DMS153 treated with DMSO at 0.1 percent for 48 hours (cell line): Measurements from ENCODE around the gene IZUMO1.

ENCODE experiments used
- DNase-seq: peaks from one replicate; lab custom pipeline; 2025; ENCODE audit not compliant: unreplicated experiment; lab: John Stamatoyannopoulos, UW

Gene IZUMO1

DNA sequence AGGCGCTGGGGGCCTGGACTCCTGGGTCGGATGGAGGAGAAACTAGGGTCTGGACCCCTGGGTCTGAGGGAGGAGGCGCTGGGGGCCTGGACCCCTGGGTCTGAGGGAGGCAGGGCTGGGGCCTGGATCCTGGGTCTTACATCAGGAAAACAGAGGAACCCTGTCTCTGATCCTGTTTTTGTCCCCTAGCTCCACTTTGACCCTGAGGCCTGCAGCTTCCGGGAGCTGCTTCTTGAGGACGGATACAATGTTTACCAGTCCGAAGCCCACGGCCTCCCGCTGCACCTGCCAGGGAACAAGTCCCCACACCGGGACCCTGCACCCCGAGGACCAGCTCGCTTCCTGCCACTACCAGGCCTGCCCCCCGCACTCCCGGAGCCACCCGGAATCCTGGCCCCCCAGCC is 11.0 kb upstream of the IZUMO1 start:
- no peak for DNase-seq

DNA sequence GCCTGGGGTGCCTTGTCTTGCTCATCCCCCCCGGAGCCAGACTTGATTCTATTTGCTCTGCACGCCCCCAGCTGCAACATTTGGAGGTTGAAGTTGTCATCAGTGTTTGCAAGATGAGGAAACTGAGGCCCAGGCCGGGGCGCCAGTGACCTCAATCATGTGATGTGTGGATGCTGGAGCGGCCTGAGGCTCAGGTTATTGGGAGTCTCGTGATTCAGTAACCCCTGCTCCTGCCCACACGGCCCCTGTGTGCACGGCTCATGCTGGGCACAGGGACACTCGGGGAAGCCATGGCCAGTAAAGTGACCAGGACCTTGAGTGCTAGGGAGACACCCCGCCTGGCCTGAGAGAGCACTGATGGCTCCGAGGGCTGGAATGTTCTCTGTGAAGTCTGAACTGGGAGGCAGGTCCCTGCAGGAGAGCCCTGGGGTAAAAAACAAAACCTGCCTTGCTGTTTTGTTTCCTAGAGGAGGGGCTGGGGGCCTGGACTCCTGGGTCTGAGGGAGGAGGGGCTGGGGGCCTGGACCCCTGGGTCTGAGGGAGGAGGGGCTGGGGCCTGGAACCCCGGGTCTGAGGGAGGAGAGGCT is 10.5 kb upstream of the IZUMO1 start:
- DNase-seq = no peak

DNA sequence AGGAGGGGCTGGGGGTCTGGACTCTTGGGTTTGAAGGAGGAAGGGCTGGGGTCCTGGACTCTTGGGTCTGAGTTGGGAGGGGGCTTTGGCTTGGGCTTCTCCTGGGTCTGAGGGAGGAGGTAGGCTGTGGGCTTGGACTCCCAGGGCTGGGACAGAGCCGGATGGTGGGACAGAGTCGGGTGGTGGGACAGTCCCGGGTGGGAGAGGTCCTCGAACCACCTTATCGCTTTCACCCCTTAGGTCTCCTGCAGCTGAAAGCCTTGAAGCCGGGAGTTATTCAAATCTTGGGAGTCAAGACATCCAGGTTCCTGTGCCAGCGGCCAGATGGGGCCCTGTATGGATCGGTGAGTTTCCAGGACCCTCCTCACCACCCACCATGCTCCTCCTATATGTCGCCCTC is 10.0 kb upstream of the IZUMO1 start:
- no peak for DNase-seq

DNA sequence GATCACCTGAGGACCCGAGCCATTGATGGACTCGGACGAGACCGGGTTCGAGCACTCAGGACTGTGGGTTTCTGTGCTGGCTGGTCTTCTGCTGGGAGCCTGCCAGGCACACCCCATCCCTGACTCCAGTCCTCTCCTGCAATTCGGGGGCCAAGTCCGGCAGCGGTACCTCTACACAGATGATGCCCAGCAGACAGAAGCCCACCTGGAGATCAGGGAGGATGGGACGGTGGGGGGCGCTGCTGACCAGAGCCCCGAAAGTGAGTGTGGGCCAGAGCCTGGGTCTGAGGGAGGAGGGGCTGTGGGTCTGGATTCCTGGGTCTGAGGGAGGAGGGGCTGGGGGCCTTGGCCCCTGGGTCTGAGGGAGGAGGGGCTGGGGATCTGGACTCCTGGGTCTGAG is 9.5 kb upstream of the IZUMO1 start:
- DNase-seq = no peak

DNA sequence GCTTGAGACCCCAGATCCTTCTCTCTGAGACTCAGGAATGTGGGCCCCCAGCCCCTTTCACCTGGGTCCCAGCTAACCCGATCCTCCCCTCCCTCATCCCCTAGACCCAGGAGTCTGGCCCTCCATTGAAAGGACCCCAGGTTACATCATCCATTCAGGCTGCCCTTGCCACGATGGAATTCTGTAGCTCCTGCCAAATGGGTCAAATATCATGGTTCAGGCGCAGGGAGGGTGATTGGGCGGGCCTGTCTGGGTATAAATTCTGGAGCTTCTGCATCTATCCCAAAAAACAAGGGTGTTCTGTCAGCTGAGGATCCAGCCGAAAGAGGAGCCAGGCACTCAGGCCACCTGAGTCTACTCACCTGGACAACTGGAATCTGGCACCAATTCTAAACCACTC is 9.1 kb upstream of the IZUMO1 start:
- no peak for DNase-seq

DNA sequence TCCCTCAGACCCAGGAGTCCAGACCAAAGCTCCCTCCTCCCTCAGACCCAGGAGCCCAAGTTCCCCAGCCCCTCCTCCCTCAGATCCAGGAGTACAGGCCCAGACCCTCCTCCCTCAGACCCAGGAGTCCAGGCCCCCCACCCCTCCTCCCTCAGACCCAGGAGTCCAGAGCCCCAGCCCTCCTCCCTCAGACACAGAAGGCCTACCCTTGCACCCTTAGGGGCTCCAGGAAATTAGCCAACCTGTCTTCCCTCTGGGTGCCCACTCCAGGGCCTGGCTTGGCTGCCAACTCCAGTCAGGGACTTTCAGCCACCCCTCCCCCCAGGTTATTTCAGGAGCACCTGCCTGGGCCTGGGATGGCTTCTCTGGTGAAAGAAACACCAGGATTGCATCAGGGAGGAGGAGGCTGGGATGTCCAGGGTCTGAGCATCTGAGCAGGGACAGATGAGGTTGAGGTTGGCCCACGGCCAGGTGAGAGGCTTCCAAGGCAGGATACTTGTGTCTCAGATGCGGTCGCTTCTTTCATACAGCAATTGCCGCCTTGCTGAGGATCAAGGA is 8.5 kb upstream of the IZUMO1 start, which contains the start of gene FGF21:
Gene FGF21 (plus strand): TSS at position 441 of the 558 bp plus-strand sequence. CDS start 713 bp downstream, outside the sequence.
- DNase-seq = no peak

DNA sequence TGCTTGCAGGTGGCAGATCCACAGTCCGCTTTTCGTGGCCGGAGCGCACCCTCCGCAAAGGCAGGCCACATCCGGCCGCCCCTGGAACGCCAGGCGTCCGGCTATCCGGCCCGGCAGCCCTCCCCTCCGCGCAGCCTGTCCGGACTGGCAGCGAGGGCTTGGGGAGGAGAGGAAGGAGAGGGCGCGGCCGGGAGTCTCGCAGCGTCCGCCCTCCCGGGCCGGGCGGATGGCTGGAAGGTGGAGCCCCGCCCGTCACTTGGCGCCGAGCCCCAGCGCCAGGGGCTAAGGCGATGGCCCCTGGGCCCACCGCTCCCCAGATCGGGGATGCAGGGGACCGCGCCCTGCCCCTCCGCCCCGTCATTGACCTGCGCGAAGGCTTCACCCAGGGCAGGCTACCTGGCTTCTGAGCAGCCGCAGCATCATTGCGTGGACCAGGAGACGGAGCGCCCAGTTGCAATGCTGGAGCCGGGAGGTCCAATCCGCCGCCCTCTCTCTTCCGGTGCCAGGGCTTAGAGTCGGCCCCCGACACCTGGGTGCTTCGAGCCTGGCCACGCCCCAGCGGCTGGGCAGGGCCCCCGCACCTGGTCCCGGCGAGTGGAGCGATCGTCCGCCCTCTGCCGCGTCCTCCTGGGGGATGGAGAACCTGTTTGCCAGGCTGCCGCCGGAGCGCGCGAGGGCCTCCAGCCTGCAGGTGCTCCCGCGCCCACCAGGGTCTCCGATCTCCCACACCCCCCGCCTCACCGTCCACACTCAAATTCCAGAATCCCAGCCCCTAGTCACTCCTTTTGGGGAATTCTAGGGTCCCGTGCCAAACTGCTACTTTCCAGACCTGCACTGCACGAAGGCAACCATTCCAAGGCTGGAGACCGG is 6.0 kb upstream of the IZUMO1 start, which contains the start of gene FUT1:
Gene FUT1 (minus strand): TSS at position 146 of the 870 bp plus-strand sequence. CDS start 1,360 bp downstream, outside the sequence.
- peak; percentile 94 for DNase-seq

DNA sequence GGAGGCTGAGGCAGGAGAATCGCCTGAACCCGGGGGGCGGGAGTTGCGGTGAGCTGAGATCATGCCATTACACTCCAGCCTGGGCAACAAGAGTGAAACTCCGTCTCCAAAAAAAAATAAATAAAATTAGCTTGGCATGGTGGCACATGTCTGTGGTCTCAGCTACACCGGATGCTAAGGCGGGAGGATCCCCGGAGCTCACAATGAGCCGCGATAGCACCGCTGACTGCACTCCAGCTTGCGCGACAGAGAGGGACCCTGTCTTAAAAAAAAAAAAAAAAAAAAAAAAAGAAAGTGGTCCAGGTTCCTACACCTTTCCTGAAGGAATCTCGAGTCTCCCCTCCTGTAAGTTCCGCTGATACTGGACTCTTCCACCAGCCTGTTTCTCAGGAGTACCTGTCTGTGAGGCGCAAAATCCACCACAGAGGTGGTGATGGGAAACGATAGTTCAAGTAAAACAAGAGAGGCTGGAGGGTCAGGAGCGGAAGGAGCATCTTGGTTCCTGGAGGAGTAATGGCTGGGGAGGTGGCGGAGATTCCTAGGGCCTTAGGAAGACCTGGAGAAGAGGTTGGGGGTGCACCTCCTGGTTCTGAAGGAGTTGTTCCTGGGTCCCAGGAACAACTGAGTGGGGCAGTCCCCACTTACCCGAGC is 5.3 kb upstream of the IZUMO1 start:
- no peak for DNase-seq

DNA sequence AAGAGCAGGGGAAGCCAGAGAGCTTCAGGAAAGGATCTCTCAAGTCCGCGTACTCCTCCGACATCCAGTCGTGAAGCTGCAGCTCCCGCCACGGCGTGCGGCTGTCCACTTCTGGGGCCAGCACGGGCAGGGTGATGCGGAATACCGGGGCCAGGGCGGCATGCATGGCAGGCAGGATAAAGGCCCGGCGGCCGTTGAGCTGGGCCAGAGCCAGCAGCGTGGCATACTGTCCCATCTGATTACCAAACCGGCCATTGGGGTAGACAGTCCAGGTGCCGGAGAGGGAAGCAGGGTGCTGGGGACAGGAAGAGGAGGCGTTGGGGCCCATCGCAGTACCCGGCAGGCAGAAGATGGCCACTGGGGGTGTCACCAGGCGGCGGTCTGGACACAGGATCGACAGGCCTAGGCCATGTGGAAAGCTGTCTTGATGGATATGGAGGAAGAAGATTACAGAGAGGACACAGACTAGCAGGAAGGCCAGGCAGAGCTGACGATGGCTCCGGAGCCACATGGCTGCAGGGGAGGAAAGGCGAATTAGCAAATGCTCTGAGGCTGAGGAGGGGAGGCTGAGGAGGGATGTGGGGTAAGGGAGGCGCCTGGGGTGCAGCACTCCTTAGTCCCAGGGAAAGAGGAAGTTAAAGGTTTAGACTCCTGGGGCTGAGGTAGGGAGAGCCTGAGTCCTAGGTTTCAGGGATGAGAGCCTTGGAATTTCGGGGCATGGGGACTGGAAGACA is 4.2 kb upstream of the IZUMO1 start:
- DNase-seq = no peak

DNA sequence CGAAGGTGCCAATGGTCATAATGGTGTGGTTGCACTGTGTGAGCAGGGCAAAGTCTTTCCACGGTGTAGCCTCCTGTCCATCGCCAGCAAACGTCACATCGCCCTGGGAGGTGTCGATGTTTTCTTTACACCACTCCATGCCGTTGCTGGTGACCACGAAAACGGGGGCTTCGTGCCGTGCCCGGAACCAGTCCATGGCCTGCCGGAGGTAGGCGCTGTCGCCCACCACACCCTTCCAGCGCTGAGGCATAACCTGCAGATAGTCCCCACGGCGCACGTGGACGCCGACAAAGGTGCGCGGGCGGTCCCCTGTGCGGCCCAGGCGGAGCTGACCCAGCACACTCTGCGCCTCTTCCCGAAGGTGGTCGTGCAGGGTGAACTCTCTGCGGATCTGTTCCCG is 3.6 kb upstream of the IZUMO1 start:
- no peak for DNase-seq

DNA sequence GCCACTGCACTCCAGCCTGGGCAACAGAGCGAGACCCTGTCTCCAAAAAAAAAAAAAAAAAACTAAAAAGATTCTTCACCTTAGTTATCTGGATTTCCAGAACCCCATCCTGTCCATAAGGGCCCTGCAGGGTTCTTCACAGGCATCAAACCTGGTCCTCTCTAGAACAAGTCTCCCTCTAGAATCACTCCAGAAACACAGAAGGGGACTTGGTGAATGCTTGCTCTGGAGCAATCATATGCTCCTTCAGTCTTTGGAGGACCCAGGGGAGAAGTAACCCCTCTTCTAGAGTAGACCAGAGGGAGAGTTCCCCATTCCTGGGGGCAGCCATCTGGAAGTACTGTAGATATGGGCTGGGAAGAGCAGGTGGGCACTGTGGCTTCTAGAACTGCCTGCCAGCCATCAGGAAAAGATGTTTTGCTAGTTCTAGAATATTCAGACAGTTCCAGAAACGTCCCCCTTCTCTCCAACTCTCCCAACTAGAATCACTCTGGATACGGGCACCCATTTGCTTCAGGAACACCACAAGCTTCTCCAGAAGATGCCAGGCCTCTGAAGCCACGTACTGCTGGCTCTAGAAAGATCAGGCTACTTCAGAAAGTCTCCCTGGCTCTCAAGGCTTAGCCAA is 3.0 kb upstream of the IZUMO1 start:
- no peak for DNase-seq

DNA sequence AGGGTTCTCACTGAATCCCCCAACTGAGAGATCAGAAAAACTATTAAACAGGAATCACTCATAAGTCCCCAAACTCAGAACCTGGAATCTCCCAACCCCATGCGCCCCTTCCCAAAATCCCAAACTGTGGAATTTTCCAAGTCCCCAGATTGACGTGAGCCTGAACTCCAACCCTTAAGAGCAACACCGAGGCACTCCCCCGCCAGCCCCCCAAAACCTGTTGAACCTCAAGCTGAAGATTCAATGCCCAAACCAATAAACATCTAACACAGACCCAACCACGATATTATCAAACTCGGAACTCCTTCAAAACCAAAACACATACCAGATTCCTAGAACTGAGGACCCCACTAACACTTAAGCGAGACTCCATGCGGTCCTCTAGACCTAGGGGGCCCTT is 599 bp downstream of the IZUMO1 start:
- DNase-seq = no peak

DNA sequence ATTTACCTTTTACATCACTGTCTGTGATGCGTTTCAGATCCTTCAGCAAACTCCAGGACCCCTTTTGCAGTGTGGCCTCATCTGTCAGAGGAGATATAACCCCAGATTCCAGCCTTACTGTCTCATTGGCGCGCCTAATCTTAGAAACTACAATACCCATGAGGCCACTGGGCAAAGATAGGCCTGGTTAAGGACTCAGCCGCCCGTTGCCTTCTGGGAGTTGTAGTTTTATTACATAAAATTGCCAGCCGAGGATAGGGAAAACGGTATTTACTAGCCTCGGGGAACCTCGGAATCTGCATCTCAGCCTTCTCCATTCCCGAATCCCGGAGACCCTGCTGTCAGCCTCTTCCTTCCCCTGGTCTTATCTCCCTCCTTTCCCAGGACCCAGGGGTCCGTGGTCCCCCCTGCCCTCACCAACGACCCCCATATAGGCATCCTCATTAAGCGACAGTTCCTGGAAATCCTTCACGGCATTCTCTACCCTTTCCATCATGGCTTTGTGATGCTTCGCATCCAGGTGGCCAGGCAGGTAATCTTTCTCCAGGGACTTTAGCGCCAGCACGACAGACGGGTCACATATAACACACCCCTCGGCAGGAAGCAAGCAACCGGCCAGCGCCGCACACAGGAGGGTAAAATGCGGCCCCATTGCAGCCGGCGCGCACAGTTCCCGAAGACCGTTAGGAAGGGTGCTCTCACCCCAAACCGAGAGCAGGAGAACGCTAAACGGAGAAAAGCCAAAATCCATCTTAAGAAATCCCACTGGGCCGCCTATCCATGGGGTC is 1.3 kb downstream of the IZUMO1 start:
- DNase-seq = peak; percentile 70

DNA sequence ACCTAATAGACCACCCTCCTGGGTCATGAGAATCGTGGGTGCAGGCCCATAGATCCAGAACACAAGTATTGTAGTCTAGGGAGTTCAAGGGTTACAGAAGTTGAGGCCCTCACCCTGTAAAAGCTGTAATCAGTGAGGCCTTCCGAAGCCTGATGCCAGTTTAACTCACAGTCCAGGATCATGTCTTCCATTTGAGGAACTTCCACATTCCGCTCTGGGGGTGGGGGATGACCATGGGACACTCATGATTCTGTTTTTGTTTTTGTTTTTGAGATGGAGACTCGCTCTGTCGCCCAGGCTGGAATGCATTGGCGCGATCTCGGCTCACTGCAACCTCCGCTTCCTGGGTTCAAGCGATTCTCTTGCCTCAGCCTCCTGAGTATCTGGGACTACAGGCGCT is 4.6 kb downstream of the IZUMO1 start:
- DNase-seq = no peak

DNA sequence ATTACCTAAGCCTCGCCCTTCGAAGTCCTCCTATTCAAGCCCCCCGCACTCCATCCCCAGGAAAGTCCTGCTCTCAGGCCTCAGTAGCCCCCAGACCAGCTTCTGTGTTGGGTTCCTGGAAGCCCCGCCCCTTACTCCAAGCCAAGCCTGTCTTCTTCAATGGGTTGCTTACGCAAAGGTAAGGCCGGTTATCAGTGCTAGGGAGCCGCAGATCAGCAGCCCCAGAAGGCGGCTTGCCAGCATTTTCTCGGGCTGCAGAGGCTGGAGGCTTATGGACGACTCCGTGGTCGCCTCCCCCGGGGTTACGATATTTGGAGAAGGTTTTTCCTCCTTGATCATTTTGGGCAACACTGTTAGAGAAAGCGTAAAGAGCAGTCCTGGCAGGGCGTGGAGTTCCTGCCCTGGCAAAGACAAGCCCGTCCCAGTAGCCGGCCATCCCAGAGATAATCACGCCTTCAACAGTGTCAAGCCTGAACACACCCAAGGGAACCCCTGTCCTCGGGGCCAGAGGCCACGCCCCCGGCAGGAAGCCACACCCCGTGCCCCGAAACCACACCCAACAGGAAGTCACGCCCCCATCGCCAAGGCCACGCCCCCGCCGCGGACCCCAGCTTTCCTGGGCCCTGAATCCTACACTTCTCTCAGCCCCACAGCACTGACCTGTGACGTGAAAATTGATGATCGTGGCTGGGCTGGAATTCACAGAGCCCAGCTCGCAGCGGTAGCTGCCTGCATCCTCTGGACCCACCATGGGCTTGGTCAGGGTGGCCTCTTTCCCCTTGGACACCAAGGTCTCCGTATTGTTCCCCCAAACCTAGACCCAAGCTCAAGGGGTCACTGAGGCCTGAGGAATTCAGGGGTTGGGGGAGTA is 5.3 kb downstream of the IZUMO1 start:
- peak; percentile 66 for DNase-seq

DNA sequence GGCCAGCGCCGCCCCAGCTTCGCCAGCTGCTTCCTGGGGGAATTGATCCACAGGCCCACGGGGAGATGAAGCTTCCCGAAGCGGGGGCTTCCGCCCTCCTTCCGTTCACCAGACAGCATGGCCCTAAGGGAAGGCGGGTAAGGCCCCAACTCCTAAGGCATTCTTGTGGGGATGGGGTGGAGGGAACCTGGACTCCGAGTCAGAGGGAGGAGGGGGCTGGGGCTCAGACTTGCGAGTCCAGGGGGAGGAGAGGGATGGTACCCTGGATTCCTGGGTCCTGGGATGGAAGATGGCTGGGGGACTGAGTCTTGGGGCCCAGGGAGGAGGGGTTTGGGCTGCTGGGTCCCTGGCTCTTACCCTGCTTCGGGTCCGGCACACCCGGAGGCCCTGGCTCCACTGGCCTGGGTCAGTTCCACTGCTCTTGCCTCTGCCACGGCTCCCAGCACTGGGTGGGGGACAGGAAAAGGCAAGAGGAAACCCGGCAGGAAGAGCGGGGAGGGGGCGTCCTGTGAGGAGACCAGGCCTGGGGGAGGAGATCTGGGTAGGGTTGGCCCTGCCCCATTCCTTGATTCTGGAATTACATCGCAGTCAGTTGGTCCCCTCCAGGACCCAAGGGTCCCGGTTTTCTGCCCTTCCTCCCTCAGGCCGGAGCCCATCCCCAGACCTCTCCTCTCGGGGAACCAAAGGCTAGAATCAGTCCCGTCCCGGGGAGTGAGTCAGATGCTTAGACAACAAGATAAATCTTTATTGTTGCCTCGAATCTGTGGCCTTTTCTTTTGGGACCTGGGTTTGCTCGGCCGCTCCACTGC is 6.3 kb downstream of the IZUMO1 start, which contains the start of gene RASIP1:
Gene RASIP1 (minus strand): TSS at position 447 of the 809 bp plus-strand sequence. CDS start 328 bp downstream, at position 119.
- DNase-seq = no peak

DNA sequence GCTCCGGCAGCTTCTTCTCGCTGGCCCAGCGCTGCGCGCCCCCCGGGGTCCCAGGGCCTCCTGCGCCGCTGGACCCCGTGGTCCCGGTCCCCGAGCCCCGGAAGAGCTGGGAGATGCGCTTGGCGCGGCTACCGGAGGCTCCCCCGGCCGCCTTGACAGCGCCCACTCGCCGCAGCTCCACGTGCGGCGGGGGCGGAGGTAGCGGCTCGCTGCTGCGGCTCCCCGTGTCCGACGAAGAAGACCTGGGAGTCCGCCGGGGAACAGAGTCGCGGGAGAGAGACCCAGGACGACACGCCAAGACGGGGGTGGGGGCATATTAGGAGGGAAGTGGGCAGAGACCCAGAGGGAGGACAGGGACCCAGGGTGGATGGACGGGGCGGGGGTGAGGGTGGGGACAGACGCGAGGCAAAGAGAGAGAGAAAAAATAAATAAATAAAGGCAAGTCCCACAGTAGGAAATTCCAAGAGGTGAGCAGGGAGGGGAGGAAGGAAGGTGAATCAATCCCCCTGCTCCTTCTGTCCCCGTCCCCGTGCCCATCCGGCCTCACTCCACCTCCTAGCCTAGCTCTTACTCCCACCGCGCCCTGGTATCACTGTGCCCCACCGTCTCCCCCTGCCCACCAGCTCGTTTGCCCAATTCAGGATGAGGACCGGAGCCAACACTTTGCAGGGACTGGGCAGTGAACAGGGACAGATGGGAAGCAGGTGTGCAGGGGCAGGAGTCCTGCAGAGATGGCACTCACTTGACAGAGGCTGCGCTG is 7.1 kb downstream of the IZUMO1 start:
- DNase-seq = no peak
